HG03196 (cell line): ENCODE results near the gene PTPRM.
"Not testable (repeated sequence)": the region's sequence is repeated elsewhere in the genome, so short reads cannot be mapped to it uniquely, and the experiment has no call there.

Experiments used
- ATAC-seq: cut with Tn5 transposase; IDR thresholded peaks from one replicate; pipeline ENCODE4 v1.9.1; 2021; ENCODE audit not compliant: unreplicated experiment

PTPRM gene

DNA sequence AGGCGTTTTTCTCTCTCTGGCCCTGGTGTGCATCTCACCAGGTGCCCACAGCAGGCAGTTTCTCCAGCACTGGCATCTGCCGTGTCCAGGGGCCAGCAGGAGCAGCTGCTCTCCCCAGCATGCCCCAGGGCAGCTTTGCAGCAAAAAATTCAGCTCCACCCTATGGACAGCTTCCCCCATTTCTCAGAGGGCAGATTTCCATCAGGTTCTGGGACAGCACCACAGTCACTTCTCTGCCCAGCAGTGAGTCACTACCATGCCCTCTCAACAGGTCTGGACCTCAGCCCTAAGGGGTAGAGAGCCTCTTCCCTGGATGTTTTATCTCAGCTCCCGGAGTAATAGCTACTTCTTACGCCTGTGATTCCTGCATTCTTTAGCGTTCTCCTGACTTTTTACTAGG lies 871.9 kb downstream of the PTPRM start:
- no peak for ATAC-seq

DNA sequence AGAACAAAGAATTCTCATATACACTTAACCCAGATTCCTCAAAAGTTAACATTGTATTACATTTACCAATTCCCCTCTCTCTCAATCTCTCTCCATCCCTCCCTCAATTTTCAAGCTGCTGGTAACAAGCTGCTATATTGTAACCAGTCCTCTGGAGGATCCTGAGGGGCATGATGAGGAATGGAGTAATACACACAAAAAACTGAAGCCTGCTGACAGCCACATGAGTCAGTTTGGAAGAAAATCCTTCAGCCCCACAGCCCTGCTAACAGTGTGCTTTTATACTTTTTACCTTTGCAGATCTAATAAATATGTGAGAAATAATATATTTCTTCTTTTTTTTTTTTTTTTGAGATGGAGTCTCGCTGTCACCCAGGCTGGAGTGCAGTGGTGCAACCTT lies 876.4 kb downstream of the PTPRM start:
- no peak for ATAC-seq

DNA sequence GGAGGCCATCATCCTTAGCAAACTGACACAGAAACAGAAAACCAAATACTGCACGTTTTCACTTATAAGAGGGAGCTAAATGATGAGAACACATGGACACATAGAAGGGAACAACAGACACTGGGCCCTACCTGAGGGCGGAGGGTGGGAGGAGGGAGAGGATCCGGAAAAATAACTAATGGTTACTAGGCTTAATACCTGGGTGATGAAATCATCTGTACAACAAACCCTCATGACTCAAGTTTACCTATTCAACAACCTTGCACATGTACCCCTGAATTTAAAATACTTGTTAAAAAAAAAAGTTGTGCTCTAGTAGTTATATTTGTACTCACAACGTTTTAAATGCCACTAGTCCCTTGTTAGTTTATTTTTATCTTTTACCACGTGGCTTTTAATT lies 879.8 kb downstream of the PTPRM start:
- ATAC-seq, result not testable (repeated sequence)

DNA sequence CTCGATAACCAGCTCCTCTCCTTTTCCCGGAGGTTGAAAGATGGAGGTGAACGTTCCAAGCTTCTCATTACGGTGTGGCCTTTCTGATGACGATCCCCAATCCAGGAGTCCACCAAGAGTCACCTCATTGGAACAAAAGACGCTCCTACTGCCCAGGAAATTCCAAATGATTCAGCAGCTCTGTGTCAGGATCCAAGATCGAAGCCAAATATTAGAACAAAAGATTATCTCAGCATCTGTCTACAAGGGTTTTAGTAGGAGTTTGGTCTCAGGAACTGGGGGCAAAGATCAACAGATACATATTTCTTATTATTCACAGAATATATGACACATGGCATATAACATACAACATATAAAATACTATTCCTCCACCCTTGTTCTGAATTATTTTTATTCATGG lies 881.0 kb downstream of the PTPRM start:
- ATAC-seq, result no peak

DNA sequence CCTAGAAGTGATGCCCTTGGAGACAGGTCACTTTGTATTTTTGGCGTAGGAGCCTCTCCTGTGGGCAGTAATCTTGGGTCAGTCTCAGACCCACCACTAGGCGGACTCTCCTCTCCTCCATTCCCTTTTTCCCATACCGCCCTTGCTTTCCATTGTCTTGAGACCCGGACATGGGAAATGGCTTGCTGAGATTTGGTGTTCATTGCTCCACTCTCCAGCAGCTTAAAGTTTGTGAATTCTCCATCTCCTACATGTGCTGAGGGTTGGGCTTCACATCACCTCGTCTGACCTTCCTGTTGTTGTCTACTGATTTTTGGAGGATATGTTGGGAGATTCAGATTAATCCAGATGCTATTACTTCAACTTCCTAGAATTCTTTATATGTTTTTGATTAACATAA lies 882.9 kb downstream of the PTPRM start:
- no peak for ATAC-seq

DNA sequence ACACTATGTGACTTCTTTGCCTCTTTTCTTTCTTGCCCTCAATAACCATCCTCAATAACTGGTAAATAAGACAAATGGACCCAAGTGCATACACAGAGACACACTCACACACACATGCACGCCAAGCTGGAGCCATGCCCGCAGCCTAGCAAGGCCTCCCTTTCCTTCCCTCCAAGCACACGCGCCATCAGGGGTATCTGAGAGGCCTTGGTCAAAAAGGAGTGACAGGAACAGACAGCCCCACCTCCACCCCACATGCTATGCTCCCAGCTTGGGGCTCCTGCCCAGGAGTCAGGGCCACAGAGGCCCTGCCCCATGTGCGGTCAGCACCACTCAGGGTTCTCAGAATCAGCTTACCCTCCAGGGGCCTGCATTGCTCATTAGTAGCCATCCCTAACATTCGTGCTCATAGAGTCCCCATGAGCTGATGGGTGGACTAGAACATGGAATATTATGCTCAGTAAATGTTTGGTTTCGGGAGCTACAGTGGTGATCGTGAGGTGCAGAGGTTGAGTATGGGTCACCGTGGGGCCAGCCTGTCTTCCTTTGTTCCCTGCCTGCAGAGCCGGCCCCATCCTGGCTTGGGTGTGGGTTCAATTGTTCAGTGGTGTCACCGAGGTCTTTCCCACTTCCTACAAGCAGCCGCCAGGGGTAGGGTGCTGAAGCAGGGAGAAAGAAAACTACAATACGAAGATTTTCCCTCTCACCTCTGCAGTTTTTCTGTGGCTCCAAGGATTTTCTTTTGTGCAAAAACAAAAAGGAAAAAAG lies 884.0 kb downstream of the PTPRM start:
- no peak for ATAC-seq

DNA sequence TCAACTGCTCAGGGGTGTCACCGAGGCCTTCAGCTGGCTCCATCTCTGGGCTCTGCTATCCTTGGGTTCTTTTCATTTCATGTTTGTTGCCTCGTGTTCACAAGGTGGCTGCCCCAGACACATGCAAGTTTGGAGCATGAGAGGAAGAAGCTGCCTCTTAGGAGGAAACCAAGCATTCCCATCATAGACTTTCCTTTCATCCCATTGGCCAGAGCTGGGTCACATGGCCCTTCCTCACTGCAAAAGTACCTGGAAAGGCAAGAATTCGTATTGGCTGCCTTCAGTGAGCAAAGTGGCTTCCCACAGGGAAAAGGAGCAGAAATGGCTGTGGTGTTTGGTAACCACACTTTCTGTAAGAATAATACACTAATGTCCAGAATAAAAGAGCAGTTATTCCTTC lies 886.4 kb downstream of the PTPRM start:
- no peak for ATAC-seq

DNA sequence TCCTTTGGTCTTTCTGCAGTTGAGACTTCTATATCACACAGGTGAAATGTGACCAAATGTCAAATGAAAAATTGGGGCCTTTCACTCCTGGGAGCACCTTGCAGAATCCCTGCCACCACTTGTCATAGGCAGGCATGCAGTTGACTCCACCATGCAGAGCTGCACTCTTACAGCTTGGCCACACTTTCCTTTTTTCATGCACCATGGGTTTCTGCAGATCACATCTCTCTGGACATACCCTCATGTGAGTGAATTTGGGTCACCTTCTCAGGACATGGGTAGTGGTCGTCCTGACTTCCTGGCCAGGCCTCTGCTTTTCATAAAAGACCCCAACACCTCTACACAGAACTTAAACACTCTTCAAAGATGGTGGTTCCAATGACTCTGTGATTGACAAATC lies 887.0 kb downstream of the PTPRM start:
- ATAC-seq, result no peak

DNA sequence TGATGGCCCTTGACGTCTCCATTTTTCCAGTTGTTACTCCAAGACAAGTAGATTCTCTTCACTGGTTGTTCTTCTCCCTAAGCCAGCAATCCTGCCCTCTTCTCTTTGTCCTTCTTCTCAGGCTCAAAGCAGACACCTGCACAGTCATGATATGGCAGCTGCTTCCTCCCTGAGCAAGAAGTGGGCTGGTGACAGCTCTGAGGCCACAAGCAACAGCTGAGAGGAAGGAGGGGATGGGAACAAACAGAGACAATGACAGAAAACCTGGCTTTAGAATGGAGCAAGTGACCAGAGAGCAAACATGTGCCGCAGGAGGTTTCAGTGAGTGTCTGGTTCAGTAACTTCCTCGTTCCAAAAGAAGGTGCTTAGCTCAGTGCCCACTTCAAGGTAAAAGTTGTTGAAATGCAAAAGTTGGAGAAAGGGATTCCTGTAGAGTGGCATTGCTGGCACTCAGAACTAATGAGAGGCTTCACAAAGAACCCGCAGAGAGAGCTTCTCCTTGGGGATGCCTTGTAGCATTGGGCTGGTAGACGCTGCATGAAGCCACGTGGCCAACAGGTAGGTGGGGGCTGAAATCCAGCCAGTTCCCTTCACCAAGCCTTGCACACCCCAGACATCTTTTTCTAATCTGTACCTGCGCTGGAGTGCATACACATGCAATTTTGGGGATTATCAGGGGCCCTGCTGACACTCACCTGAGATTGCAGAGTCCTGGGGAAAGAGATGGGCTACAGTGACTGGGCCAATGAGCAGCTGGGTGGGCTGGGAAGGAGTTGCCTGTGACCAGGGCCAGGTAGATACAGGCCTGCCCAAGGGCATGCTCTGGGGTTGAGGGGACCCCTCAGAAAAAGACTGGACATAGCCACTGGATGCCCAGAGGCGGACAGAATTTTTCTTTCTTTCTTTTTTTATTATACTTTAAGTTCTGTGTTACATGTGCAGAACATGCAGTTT lies 888.8 kb downstream of the PTPRM start:
- ATAC-seq, result no peak
